NK-92 (cell line): ENCODE results near the gene MGMT.

Source experiments
- DNase-seq: peaks from one replicate; lab custom pipeline; 2025; ENCODE audit not compliant: unreplicated experiment; lab: John Stamatoyannopoulos, UW

Gene MGMT

DNA sequence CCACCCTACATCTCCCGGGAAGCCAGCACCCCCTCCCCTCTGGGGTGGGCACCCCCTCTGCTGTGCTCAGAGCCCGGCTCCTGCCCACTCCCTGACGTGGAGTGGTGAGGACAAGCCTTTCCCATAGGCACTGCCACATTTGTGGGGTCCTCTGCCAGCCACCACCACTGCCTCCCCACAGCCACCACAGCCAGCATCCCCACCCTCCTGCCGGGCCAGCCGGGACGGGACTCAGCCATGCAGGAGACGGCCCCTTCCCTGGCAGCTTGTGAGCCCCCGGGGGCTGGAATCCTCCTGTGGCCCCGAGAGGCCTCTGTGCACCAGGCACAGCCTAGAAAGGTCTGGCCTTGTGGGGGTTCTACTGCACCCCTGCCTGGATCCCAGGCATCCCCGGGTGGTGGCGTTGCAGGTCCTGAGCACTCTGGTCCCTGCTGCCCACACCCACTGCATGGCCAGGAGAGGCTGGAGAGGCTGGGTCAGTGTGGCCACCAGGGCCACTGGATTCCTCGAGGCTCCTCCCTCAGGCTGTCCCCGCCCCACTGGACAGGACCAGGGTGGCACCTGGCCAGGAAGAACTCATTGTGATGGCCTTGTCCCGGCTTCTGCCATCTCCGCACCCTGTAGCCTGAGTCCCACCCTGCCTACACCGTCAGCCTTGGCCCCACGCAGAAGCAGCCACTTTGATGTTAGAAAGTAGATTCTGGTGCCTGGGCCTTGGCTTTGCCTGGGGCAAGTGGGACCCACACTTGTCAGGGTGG, 349.0 kb downstream of the MGMT start:
- DNase-seq: no peak

DNA sequence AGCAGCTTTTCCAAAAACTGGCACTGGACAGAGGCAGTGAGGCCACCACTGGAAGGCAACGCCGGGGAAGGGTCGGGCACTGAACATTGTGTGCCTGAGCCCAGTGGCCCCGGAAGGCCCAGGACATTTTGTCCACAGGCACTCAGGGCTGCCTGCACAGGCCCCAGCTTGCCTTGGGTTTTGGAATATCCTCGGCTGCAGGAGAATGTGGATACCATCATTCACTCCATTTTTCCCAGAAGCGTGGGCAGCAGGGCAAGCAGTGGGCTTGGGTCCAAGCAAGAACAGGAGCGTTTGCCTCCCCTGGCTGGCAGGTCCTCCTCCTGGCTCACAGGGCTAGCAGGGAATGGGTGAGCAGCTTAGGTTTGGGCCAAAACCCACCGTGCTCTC, 349.6 kb downstream of the MGMT start:
- no peak for DNase-seq
